Neural cell (in vitro differentiated cells): ENCODE measurements around the gene PTPRG. TPM values are rescaled to one million over a fixed set of nuclear protein-coding genes. Genes with fewer than 3 reads are reported as not detected.

ENCODE experiments used
- H2AFZ ChIP-seq: fragments of 200-600, 300-800 bp; sonication (generic), shearing (Covaris generic); 2 replicates; pipeline ENCODE4 v1.6.0; 2014; ENCODE audit warnings: low read depth, mild to moderate bottlenecking, antibody characterized with exemption, low read length, moderate library complexity
- H3F3A ChIP-seq: fragments of 200-600 bp; shearing (Covaris generic); 2 replicates; pipeline ENCODE4 v1.6.1; 2016; ENCODE audit warnings: mild to moderate bottlenecking, moderate library complexity, mixed read lengths, antibody characterized with exemption, low read length; ENCODE audit not compliant: insufficient read depth, poor library complexity, severe bottlenecking
- H3K27ac ChIP-seq: fragments of 200-600, 300-800 bp; sonication (generic), shearing (Covaris generic); 2 replicates; pipeline ENCODE4 v1.5.1; 2014; ENCODE audit warnings: mild to moderate bottlenecking, low read length, moderate library complexity
- H3K27me3 ChIP-seq: fragments of 300-800, 200-600 bp; sonication (generic), shearing (Covaris generic); 2 replicates; pipeline ENCODE4 v1.6.0; 2014; ENCODE audit warnings: mild to moderate bottlenecking, low read depth, low read length, moderate library complexity; ENCODE audit not compliant: insufficient read depth
- H3K36me3 ChIP-seq: fragments of 300-800, 200-600 bp; sonication (generic), shearing (Covaris generic); 2 replicates; pipeline ENCODE4 v1.5.1; 2014; ENCODE audit warnings: mild to moderate bottlenecking, antibody characterized with exemption, low read length, moderate library complexity; ENCODE audit not compliant: insufficient read depth
- H3K4me2 ChIP-seq: fragments of 300-800, 200-600 bp; sonication (generic), shearing (Covaris generic); 2 replicates; pipeline ENCODE4 v1.6.0; 2014; ENCODE audit warnings: mild to moderate bottlenecking, low read length
- H3K4me3 ChIP-seq: fragments of 300-800, 200-600 bp; sonication (generic), shearing (Covaris generic); 2 replicates; pipeline ENCODE4 v1.5.1; 2014; ENCODE audit warnings: mild to moderate bottlenecking, low read length, moderate library complexity
- H3K79me2 ChIP-seq: fragments of 200-600 bp; shearing (Covaris generic); replicated peaks from 2 replicates; pipeline ENCODE4 v1.6.0; 2014; ENCODE audit warnings: mild to moderate bottlenecking, low read length, moderate library complexity; ENCODE audit not compliant: insufficient read depth
- H3K9ac ChIP-seq: fragments of 300-800, 200-600 bp; sonication (generic), shearing (Covaris generic); 2 replicates; pipeline ENCODE4 v1.6.1; 2016; ENCODE audit warnings: mild to moderate bottlenecking, low read length, mixed read lengths
- H3K9me2 ChIP-seq: fragments of 200-600 bp; shearing (Covaris generic); 2 replicates; pipeline ENCODE4 v1.6.1; 2016; ENCODE audit warnings: mild to moderate bottlenecking, low read length, mixed read lengths; ENCODE audit not compliant: insufficient read depth
- H3K9me3 ChIP-seq: fragments of 200-600, 300-800 bp; sonication (generic), shearing (Covaris generic); 2 replicates; pipeline ENCODE4 v1.6.1; 2016; ENCODE audit warnings: mild to moderate bottlenecking, mixed run types, low read length, moderate library complexity, mixed read lengths
- H4K20me1 ChIP-seq: fragments of 200-600 bp; shearing (Covaris generic); 2 replicates; pipeline ENCODE4 v1.6.1; 2016; ENCODE audit warnings: mild to moderate bottlenecking, mixed run types; ENCODE audit not compliant: insufficient read depth
- EZH2 ChIP-seq: fragments of 200-600, 300-800 bp; shearing (Covaris generic), sonication (generic); IDR thresholded peaks from 2 replicates; pipeline ENCODE4 v1.6.1; 2014; ENCODE audit warnings: antibody characterized with exemption, low read length, borderline replicate concordance, mild to moderate bottlenecking; ENCODE audit not compliant: insufficient read depth, poor library complexity, severe bottlenecking
- MXI1 ChIP-seq: fragments of 450-650 bp; conservative IDR thresholded peaks from 2 replicates; pipeline ENCODE4 v1.6.1; 2014; ENCODE audit warnings: antibody characterized with exemption, mild to moderate bottlenecking; ENCODE audit not compliant: poor library complexity, severe bottlenecking
- POLR2AphosphoS5 ChIP-seq: IDR thresholded peaks from 2 replicates; pipeline ENCODE4 v1.6.1; 2012
- RAD21 ChIP-seq: fragments of 450-650 bp; conservative IDR thresholded peaks from 2 replicates; pipeline ENCODE4 v1.6.1; 2014; ENCODE audit warnings: antibody characterized with exemption, mild to moderate bottlenecking, moderate library complexity
- REST ChIP-seq: IDR thresholded peaks from 2 replicates; pipeline ENCODE4 v1.6.1; 2012; ENCODE audit warnings: borderline replicate concordance
- SMC3 ChIP-seq: fragments of 450-650 bp; conservative IDR thresholded peaks from 2 replicates; pipeline ENCODE4 v1.6.1; 2014; ENCODE audit warnings: antibody characterized with exemption, mild to moderate bottlenecking, moderate library complexity; ENCODE audit not compliant: poor library complexity
- TAF1 ChIP-seq: IDR thresholded peaks from 2 replicates; pipeline ENCODE4 v1.6.1; 2012; ENCODE audit warnings: low read depth
- polyA plus RNA-seq: library from polyadenylated mRNA; depleted of rRNA; stranded (reverse); fragments of >200 nt; gene quantifications from 2 replicates; pipeline ENCODE4 v1.2.3, GENCODE V29; 2014
- TF ChIP-seq, protein P1 (sequence below): fragments of 450-650 bp; IDR thresholded peaks from 2 replicates; pipeline ENCODE4 v1.5.1; 2014; ENCODE audit warnings: antibody characterized with exemption, mild to moderate bottlenecking, moderate library complexity; ENCODE audit not compliant: poor library complexity, severe bottlenecking

The PTPRG gene
- polyA plus RNA-seq, 1 donor from 2014 or later, result 33.1 TPM

DNA sequence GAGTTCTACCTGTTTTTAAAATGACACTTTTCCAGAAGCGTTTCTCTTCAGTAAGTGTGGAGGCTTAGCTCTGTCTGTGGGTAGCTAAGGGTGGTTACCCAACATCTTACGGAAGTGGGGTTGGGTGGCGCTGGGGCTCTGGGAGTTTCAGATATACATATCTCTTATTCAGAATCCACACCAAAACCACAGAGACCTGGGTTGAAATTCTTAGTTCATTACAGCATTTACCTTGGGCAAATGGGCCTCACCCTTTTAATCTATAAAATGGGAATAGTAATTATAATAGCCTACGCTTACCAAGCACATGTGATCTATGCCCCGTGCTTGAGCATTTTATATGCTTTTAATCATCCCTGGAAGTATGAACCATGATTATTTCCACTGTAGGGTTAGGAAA, 9.4 kb downstream of the PTPRG start (continued):
- TF ChIP-seq REST (no peak), RAD21 (no peak), POLR2AphosphoS5 (no peak)

DNA sequence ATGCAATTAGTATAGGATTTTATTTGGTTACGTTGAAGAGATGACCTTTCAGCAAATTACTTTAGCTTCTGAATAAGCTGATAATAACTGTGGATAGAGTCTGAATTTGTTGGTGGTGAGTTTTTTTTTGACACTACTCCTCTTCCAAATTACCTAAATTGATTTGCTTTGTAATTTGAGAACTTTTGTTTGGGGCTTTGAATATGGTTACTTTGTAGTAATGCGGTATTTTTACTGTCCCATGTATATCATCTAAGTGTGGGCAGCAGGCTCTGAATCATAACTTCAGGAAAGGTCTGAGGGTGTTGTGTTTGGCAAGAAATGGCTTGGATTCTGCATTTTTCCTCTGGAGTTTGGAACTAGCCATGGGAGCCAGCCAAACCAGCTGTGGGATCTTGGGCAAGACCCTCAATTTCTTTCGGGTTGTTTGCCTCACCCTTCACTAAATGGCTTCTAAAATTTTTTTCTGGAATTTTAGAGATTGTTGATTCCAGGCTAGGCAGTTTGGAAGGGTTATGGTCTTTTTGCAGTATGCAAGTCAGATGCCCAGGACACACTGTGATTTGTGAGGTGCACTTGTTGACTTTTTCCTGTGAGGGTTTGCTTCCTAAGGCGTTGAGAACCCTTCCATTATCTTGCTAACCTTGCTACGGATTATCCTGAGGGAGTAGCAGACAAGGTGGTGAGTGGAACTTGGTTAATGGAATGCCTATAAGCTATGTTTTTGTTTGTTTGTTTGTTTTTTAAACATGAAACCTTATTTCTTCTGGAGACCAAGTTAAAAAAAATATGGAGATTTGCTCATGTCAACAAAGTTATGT, 10.4 kb downstream of the PTPRG start:
- TF ChIP-seq SMC3 (no peak), EZH2 (no peak), REST (no peak), POLR2AphosphoS5 (no peak), TAF1 (no peak), RAD21 (no peak), MXI1 (no peak)
- TF ChIP-seq, protein P1, sequence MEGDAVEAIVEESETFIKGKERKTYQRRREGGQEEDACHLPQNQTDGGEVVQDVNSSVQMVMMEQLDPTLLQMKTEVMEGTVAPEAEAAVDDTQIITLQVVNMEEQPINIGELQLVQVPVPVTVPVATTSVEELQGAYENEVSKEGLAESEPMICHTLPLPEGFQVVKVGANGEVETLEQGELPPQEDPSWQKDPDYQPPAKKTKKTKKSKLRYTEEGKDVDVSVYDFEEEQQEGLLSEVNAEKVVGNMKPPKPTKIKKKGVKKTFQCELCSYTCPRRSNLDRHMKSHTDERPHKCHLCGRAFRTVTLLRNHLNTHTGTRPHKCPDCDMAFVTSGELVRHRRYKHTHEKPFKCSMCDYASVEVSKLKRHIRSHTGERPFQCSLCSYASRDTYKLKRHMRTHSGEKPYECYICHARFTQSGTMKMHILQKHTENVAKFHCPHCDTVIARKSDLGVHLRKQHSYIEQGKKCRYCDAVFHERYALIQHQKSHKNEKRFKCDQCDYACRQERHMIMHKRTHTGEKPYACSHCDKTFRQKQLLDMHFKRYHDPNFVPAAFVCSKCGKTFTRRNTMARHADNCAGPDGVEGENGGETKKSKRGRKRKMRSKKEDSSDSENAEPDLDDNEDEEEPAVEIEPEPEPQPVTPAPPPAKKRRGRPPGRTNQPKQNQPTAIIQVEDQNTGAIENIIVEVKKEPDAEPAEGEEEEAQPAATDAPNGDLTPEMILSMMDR, result no peak
- Histone ChIP-seq H3K9me2 (no peaks in the 10 kb centered on the region), H3K4me3 (no peak overlapping the region), H3K9ac (no peak overlapping the region), H4K20me1 (no peaks in the 10 kb centered on the region), H2AFZ (no peak overlapping the region), H3K27ac (no peak overlapping the region), H3K36me3 (no peaks in the 10 kb centered on the region), H3K79me2 (peaks cover 31% of the 10 kb centered on the region), H3K27me3 (no peaks in the 10 kb centered on the region), H3K4me2 (no peak overlapping the region), H3F3A (no peaks in the 10 kb centered on the region), H3K9me3 (no peaks in the 10 kb centered on the region)
